Keratinocyte (primary cell): ENCODE measurements around the gene TP53RK. TPM values are rescaled to one million over a fixed set of nuclear protein-coding genes. Genes with fewer than 3 reads are reported as not detected.

ENCODE experiments used
- DNase-seq: peaks from one replicate; pipeline ENCODE4 v3.0.0-alpha.2; 2011; ENCODE audit warnings: low read depth, missing footprints, low spot score
- FAIRE-seq: peaks from 2 replicates; lab custom pipeline; 2011; peaks lifted over from hg19 to GRCh38; lab: Jason Lieb, UNC
- H2AFZ ChIP-seq: 2 replicates; pipeline ENCODE4 v1.6.0; 2012; ENCODE audit warnings: low read length, control low read depth, inconsistent platforms; ENCODE audit not compliant: control insufficient read depth
- H3K27ac ChIP-seq: 2 replicates; pipeline ENCODE4 v1.5.1; 2011; ENCODE audit warnings: low read length; ENCODE audit not compliant: control insufficient read depth, insufficient read depth
- H3K27me3 ChIP-seq: 3 replicates; pipeline ENCODE4 v1.6.0; 2011; ENCODE audit warnings: low read length; ENCODE audit not compliant: control insufficient read depth, insufficient read depth; ENCODE audit errors: extremely low read depth
- H3K36me3 ChIP-seq, 2 experiments: 2 replicates in 1 of 2; 3 replicates in 1 of 2; pipeline ENCODE4 v1.5.1; 2011; ENCODE audit warnings: low read length in 2 of 2, mild to moderate bottlenecking in 1 of 2; ENCODE audit not compliant: control insufficient read depth in 2 of 2, insufficient read depth in 2 of 2; ENCODE audit errors: extremely low read depth in 1 of 2
- H3K4me1 ChIP-seq: 3 replicates; pipeline ENCODE4 v1.5.1; 2011; ENCODE audit warnings: low read length; ENCODE audit not compliant: control insufficient read depth, insufficient read depth; ENCODE audit errors: extremely low read depth
- H3K4me2 ChIP-seq: 3 replicates; pipeline ENCODE4 v1.6.0; 2011; ENCODE audit warnings: low read depth, low read length; ENCODE audit not compliant: control insufficient read depth, insufficient read depth; ENCODE audit errors: extremely low read depth
- H3K4me3 ChIP-seq, 3 experiments: fragments of 200-600 bp in 1 of 3; sonication (generic) in 1 of 3; 2 replicates in 2 of 3; 3 replicates in 1 of 3; pipeline ENCODE4 v1.5.1; 2011 to 2016; ENCODE audit warnings: low read length in 3 of 3, mild to moderate bottlenecking in 3 of 3, control low read depth in 2 of 3, inconsistent platforms in 1 of 3, low read depth in 1 of 3, mixed read lengths in 1 of 3, mixed run types in 1 of 3, moderate library complexity in 1 of 3; ENCODE audit not compliant: control insufficient read depth in 2 of 3, insufficient read depth in 2 of 3; ENCODE audit errors: extremely low read depth in 1 of 3
- H3K79me2 ChIP-seq: 2 replicates; pipeline ENCODE4 v1.6.0; 2012; ENCODE audit warnings: low read length; ENCODE audit not compliant: control insufficient read depth, insufficient read depth
- H3K9ac ChIP-seq: 3 replicates; pipeline ENCODE4 v1.6.0; 2011; ENCODE audit warnings: low read length; ENCODE audit not compliant: control insufficient read depth, insufficient read depth; ENCODE audit errors: extremely low read depth
- H3K9me1 ChIP-seq: 3 replicates; pipeline ENCODE4 v1.6.0; 2011; ENCODE audit warnings: low read length; ENCODE audit not compliant: control insufficient read depth, insufficient read depth; ENCODE audit errors: extremely low read depth
- H3K9me3 ChIP-seq: 2 replicates; pipeline ENCODE4 v1.5.1; 2012; ENCODE audit warnings: low read depth, low read length; ENCODE audit not compliant: control insufficient read depth
- H4K20me1 ChIP-seq: 3 replicates; pipeline ENCODE4 v1.6.0; 2011; ENCODE audit warnings: low read length; ENCODE audit not compliant: control insufficient read depth, insufficient read depth; ENCODE audit errors: extremely low read depth
- CTCF ChIP-seq, 3 experiments: IDR thresholded peaks in 1 of 3; conservative IDR thresholded peaks in 1 of 3; optimal IDR thresholded peaks in 1 of 3; 2 replicates in 2 of 3; 3 replicates in 1 of 3; pipeline versions ENCODE3 to v1.5.1; 2011; ENCODE audit warnings: low read length in 3 of 3, mild to moderate bottlenecking in 3 of 3, moderate library complexity in 2 of 3, control low read depth in 1 of 3, inconsistent platforms in 1 of 3; ENCODE audit not compliant: insufficient read depth in 2 of 3; ENCODE audit errors: extremely low read depth in 1 of 3
- EZH2 ChIP-seq: IDR thresholded peaks from one replicate; pipeline ENCODE4 v1.6.1; 2012; ENCODE audit warnings: inconsistent platforms, mild to moderate bottlenecking, low read length, moderate library complexity
- dilution Hi-C: fragments of 300-500 bp; cut with MboI; formaldehyde crosslinking; loops from one replicate; pipeline ENCODE4 v1.7.0; 2020; ENCODE audit warnings: low sequenced_read_pairs; ENCODE audit not compliant: extremely low pct_ligation_motif_present
- polyA plus RNA-seq, 5 experiments: library from polyadenylated mRNA; depleted of rRNA in 3 of 5; stranded (reverse) in 3 of 5; stranded (forward) in 1 of 5; unstranded in 1 of 5; fragments of >200 nt; gene quantifications; 1 replicate in 1 of 5; 2 replicates in 3 of 5; 3 replicates in 1 of 5; pipeline versions ENCODE4 v1.2.1 to v1.2.3, GENCODE V29; 2011 to 2012; ENCODE audit warnings: missing spikeins in 2 of 5, low read depth in 1 of 5, low replicate concordance in 1 of 5

Gene TP53RK
- polyA plus RNA-seq, 1 donor (not counting 4 experiments of a cell fraction or from before 2014, with no cell fraction given) = 15.9 TPM

GRCh38 chr20:46709055-46709458, 19.8 kb upstream of the TP53RK start:
- Histone ChIP-seq H3K4me3 (no peak overlapping the region), H3K9ac (no peak overlapping the region), H3K4me1 (no peaks in the 10 kb centered on the region), H3K36me3 (no peaks in the 10 kb centered on the region), H2AFZ (no peak overlapping the region), H3K79me2 (no peaks in the 10 kb centered on the region), H3K9me3 (peaks cover 2% of the 10 kb centered on the region), H4K20me1 (no peaks in the 10 kb centered on the region), H3K27ac (no peak overlapping the region), H3K9me1 (no peaks in the 10 kb centered on the region), H3K4me2 (no peak overlapping the region), H3K27me3 (peaks cover 40% of the 10 kb centered on the region)
- TF ChIP-seq EZH2 (peak; percentile 69), CTCF (optimal IDR thresholded peaks at IDR 0.05 in 1 of 3, IDR thresholded peaks at IDR 0.05 in 1 of 3, conservative IDR thresholded peaks at IDR 0.05 in 1 of 3; ENCODE audit: extremely low read depth in 1 of 3, insufficient read depth in 2 of 3, low read length in 3 of 3) (no peak)
- no peak for DNase-seq
- FAIRE-seq = no peak
- dilution Hi-C loops = no loop called here

GRCh38 chr20:46708172-46708860, 19.1 kb upstream of the TP53RK start:
- DNase-seq (no peak), FAIRE-seq (no peak)
- no peak overlapping the region for H2AFZ ChIP-seq
- no peaks in the 10 kb centered on the region for H3K79me2 ChIP-seq
- H3K27ac ChIP-seq = no peak overlapping the region
- H3K9me1 ChIP-seq = no peaks in the 10 kb centered on the region
- H3K36me3 ChIP-seq = no peaks in the 10 kb centered on the region
- peak; percentile 41 to 59 (median 42) for TF ChIP-seq CTCF (optimal IDR thresholded peaks at IDR 0.05 in 1 of 3, IDR thresholded peaks at IDR 0.05 in 1 of 3, conservative IDR thresholded peaks at IDR 0.05 in 1 of 3; ENCODE audit: extremely low read depth in 1 of 3, insufficient read depth in 2 of 3, low read length in 3 of 3)
- TF ChIP-seq EZH2 = no peak
- dilution Hi-C loops = no loop called here
- no peaks in the 10 kb centered on the region for H3K4me1 ChIP-seq
- peaks cover 2% of the 10 kb centered on the region for H3K9me3 ChIP-seq
- no peaks in the 10 kb centered on the region for H4K20me1 ChIP-seq
- H3K27me3 ChIP-seq = peaks cover 35% of the 10 kb centered on the region
- H3K4me2 ChIP-seq = no peak overlapping the region
- H3K4me3 ChIP-seq = no peak overlapping the region
- no peak overlapping the region for H3K9ac ChIP-seq
